Heart left ventricle (tissue), 11 donors: ENCODE measurements around the gene NMB. TPM values are rescaled to one million over a fixed set of nuclear protein-coding genes. Genes with fewer than 3 reads are reported as not detected.

Experiments used
- polyA plus RNA-seq, 2 donors: library from polyadenylated mRNA; stranded (reverse); fragments of 200-250 nt; gene quantifications; one replicate each; pipeline ENCODE4 v1.2.3, GENCODE V29; 2013
- total RNA-seq, 9 donors: library from RNA; depleted of rRNA in 2 of 9; stranded (reverse); fragments of >200 nt in 2 of 9; fragmentation: NEBNext Ultra II Directional in 3 of 9; extraction: Animal tissue kit (Norgen Biotek cat#: 25700) in 3 of 9; gene quantifications; one replicate each; pipeline versions ENCODE4 v1.1.0 to v1.2.4, GENCODE V29; 2016 to 2023
- donor health status: ischemic (EF 13 %, LVEDD 7.1; RV severe dilation, severe dysfunction).
- donor health status: healthy with polysubstance abuse.
- donor health status: DM: no; HTN: yes; CAD: no.
- donor health status: DM: no; HTN: no; CAD: no.
- donor health status: ischemic (EF 25% LVEDD 5.7; RV mildly dilated, moderate dysfunction).
- donor health status: healthy.
- donor health status: DM: yes; HTN: yes; CAD: no.
- donor health status: PGD.
- donor health status: nonischemic (EF 23%, LVEDD 6.1; RV moderate dilation, normal function).

Gene NMB
- total and polyA plus RNA-seq, 11 donors: 1.4 to 8.6 (median 2.9) TPM

Other genes with a start within 250 kb of the NMB start
- 10 to 100 TPM in 1 of 9 donors, 1 to 10 TPM in 8; 4.6 to 10.6 (median 6.3) TPM for gene ZSCAN2, start 57.2 kb downstream of the NMB start, total RNA-seq
- gene ZSCAN2, start 57.2 kb downstream of the NMB start, polyA plus RNA-seq: 1 to 10 TPM; 4.3 to 4.5 TPM
- gene WDR73, start 3.9 kb downstream of the NMB start, total RNA-seq: 10 to 100 TPM in 8 of 9 donors, 1 to 10 TPM in 1; 8.7 to 22.2 (median 13.9) TPM
- gene WDR73, start 3.9 kb downstream of the NMB start, polyA plus RNA-seq: 10 to 100 TPM in 1 of 2 donors, 1 to 10 TPM in 1; 9.2 to 20.6 TPM
- 10 to 100 TPM; 55.7 to 95.7 (median 73.0) TPM for gene SEC11A, start 57.9 kb upstream of the NMB start, total RNA-seq
- gene SEC11A, start 57.9 kb upstream of the NMB start, polyA plus RNA-seq: 100 to 1,000 TPM in 1 of 2 donors, 10 to 100 TPM in 1; 73.3 to 152 TPM
- gene ZNF592, start 90.4 kb upstream of the NMB start, total RNA-seq: 10 to 100 TPM; 16.8 to 28.6 (median 21.4) TPM
- 10 to 100 TPM in 1 of 2 donors, 1 to 10 TPM in 1; 9.7 to 21.2 TPM for gene ZNF592, start 90.4 kb upstream of the NMB start, polyA plus RNA-seq
- 100 to 1,000 TPM in 8 of 9 donors, 10 to 100 TPM in 1; 82.2 to 258 (median 172) TPM for gene ALPK3, start 159.2 kb upstream of the NMB start, total RNA-seq
- gene ALPK3, start 159.2 kb upstream of the NMB start, polyA plus RNA-seq: 100 to 1,000 TPM; 110 to 144 TPM
- gene SLC28A1, start 226.5 kb upstream of the NMB start, total RNA-seq: 1 to 10 TPM in 3 of 9 donors, under 1 TPM in 5, not detected in 1; 0.14 to 2.9 (median 0.74) TPM
- 1 to 10 TPM in 1 of 2 donors, under 1 TPM in 1; 0.17 to 1.9 TPM for gene SLC28A1, start 226.5 kb upstream of the NMB start, polyA plus RNA-seq